ENCODE results near the gene ATG10.

DNA sequence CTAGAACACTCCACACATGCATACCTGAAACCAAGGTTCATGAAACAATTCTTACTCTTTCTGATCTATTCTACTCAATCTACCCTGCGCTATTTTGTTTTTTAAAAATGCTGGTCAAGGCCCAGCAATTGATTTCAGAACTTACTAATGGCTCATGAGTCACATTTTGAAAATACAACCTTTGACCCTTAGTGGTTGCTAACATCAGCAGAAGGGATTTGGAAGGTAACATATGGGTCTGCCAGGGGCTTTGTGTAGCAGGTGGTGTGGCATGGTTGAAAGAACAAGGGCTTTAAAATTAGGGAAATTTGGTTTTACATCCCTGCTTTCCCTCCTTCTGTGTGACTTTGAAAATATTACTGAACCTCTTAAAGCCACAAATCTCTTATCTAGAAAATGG lies 101.4 kb downstream of the ATG10 start:
- TF ChIP-seq, protein P1, sequence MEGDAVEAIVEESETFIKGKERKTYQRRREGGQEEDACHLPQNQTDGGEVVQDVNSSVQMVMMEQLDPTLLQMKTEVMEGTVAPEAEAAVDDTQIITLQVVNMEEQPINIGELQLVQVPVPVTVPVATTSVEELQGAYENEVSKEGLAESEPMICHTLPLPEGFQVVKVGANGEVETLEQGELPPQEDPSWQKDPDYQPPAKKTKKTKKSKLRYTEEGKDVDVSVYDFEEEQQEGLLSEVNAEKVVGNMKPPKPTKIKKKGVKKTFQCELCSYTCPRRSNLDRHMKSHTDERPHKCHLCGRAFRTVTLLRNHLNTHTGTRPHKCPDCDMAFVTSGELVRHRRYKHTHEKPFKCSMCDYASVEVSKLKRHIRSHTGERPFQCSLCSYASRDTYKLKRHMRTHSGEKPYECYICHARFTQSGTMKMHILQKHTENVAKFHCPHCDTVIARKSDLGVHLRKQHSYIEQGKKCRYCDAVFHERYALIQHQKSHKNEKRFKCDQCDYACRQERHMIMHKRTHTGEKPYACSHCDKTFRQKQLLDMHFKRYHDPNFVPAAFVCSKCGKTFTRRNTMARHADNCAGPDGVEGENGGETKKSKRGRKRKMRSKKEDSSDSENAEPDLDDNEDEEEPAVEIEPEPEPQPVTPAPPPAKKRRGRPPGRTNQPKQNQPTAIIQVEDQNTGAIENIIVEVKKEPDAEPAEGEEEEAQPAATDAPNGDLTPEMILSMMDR (IDR thresholded peaks at IDR 0.05), result no peak
- no peak for TF ChIP-seq ZFX (IDR thresholded peaks at IDR 0.05; ENCODE audit: borderline replicate concordance)

Data from 22Rv1 (cell line).